ENCODE measurements around the gene C22orf23.

C22orf23 gene

GRCh38 chr22:37932821-37933578 is 20.4 kb downstream of the C22orf23 start:
- CTCF ChIA-PET, result interaction anchor here (0.5 to 3.8 kb wide), 15 partner anchors 15 to 519 kb away, joined by 3 to 25 read pairs (median 7); partner anchors contain the start of gene MICALL1
- Histone ChIP-seq H3K27ac (ENCODE audit: extremely low read depth, low read depth, low read length) (0 out of 2 replicates have a peak overlapping the region, but pooled peaks have one; percentile 45), H3K4me1 (ENCODE audit: control insufficient read depth, insufficient read depth, low read length) (peaks cover 6% of the 10 kb centered on the region), H3K36me3 (ENCODE audit: control insufficient read depth in 2 of 2, insufficient read depth in 1 of 2, low read length in 2 of 2) (peaks cover 14 to 80% of the 10 kb centered on the region in 2 experiments; a peak in 2 of 3 replicates), H3K9me3 (ENCODE audit: control insufficient read depth, insufficient read depth, low read depth, low read length) (no peaks in the 10 kb centered on the region), H3K4me3 (ENCODE audit: low read depth, low read length) (no peak overlapping the region)
- POLR2A ChIA-PET, result interaction anchor here (0.5 to 2.3 kb wide), 8 partner anchors 9 to 758 kb away, joined by 3 to 11 read pairs (median 3); partner anchors contain the start of genes C22orf23, GCAT, MICALL1 and POLR2F
- TF ChIP-seq ZNF350 (tag by site-specific recombination; IDR thresholded peaks at IDR 0.05), result no peak
- no peak for TF ChIP-seq ZNF223 (tag by site-specific recombination; IDR thresholded peaks at IDR 0.05)
- TF ChIP-seq ZBTB44 (tag by site-specific recombination; IDR thresholded peaks at IDR 0.05), result no peak
- peak; percentile 36; the same call in 1 of the 2 replicates for TF ChIP-seq ZNF768 (tag by site-specific recombination; IDR thresholded peaks at IDR 0.05)

GRCh38 chr22:37932401-37932800 is 21.0 kb downstream of the C22orf23 start:
- Histone ChIP-seq H3K4me3 (ENCODE audit: low read depth, low read length) (no peak overlapping the region), H3K9me3 (ENCODE audit: control insufficient read depth, insufficient read depth, low read depth, low read length) (no peaks in the 10 kb centered on the region), H3K27ac (ENCODE audit: extremely low read depth, low read depth, low read length) (no peak overlapping the region), H3K4me1 (ENCODE audit: control insufficient read depth, insufficient read depth, low read length) (peaks cover 6% of the 10 kb centered on the region), H3K36me3 (ENCODE audit: control insufficient read depth in 2 of 2, insufficient read depth in 1 of 2, low read length in 2 of 2) (peaks cover 8 to 78% of the 10 kb centered on the region in 2 experiments; a peak in 2 of 3 replicates)
- TF ChIP-seq EGR2 (tag by site-specific recombination; IDR thresholded peaks at IDR 0.05; ENCODE audit: low read depth) (no peak), KLF1 (tag by site-specific recombination; IDR thresholded peaks at IDR 0.05) (peak; percentile 8; the same call in 1 of the 2 replicates)
- CTCF ChIA-PET, result interaction anchor here (0.6 to 3.8 kb wide), 7 partner anchors 26 to 519 kb away, joined by 3 to 25 read pairs (median 9); partner anchors contain the start of gene MICALL1
- POLR2A ChIA-PET, result interaction anchor here (0.7 to 2.3 kb wide), 6 partner anchors 9 to 115 kb away, joined by 3 to 11 read pairs (median 3); partner anchors contain the start of genes C22orf23, MICALL1 and POLR2F

DNA sequence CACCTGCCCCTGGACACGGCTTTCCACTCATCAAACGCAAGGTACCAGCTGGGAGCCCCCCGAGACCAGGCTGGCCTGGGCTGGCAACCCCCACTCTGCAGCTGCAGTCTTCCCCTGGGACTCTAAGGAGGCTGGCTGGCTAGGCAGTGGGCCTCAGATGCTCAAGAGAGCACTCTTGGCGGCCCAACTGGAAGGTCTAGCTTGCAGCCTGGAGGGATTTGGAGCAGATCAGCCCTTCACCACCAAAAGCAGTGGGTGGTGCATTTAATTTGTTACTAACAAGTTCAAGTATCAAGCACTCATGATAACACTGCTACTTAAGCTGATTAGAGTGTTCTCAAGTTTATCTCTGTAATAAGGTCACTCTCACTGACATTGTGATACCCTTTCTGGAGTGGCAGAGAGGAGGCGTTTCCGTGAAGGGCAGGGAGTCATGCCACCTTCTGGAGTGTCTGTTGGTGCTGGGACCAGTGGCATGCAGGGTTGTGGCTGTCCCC is 21.5 kb downstream of the C22orf23 start:
- Histone ChIP-seq H3K9me3 (ENCODE audit: control insufficient read depth, insufficient read depth, low read depth, low read length) (no peaks in the 10 kb centered on the region), H3K4me3 (ENCODE audit: low read depth, low read length) (no peak overlapping the region), H3K27ac (ENCODE audit: extremely low read depth, low read depth, low read length) (no peak overlapping the region), H3K36me3 (ENCODE audit: control insufficient read depth in 2 of 2, insufficient read depth in 1 of 2, low read length in 2 of 2) (peaks cover 6 to 78% of the 10 kb centered on the region in 2 experiments; a peak in 2 of 3 replicates), H3K4me1 (ENCODE audit: control insufficient read depth, insufficient read depth, low read length) (peaks cover 6% of the 10 kb centered on the region)
- ChIA-PET CTCF (interaction anchor here (0.6 to 3.8 kb wide), 6 partner anchors 13 to 518 kb away, joined by 3 to 17 read pairs (median 6); partner anchors contain the start of gene MICALL1), POLR2A (interaction anchor here (0.7 to 1.2 kb wide), 5 partner anchors 8 to 114 kb away, joined by 3 read pairs; partner anchors contain the start of gene MICALL1)
- no peak for TF ChIP-seq ZNF214 (tag by site-specific recombination; IDR thresholded peaks at IDR 0.05; ENCODE audit: borderline replicate concordance)
- TF ChIP-seq ZNF777 (tag by site-specific recombination; IDR thresholded peaks at IDR 0.05; ENCODE audit: borderline replicate concordance), result no peak
- no peak for TF ChIP-seq FEZF1 (tag by site-specific recombination; IDR thresholded peaks at IDR 0.05)
- TF ChIP-seq ZFP3 (tag by site-specific recombination; IDR thresholded peaks at IDR 0.05; ENCODE audit: low read depth), result no peak
- TF ChIP-seq, protein P1, sequence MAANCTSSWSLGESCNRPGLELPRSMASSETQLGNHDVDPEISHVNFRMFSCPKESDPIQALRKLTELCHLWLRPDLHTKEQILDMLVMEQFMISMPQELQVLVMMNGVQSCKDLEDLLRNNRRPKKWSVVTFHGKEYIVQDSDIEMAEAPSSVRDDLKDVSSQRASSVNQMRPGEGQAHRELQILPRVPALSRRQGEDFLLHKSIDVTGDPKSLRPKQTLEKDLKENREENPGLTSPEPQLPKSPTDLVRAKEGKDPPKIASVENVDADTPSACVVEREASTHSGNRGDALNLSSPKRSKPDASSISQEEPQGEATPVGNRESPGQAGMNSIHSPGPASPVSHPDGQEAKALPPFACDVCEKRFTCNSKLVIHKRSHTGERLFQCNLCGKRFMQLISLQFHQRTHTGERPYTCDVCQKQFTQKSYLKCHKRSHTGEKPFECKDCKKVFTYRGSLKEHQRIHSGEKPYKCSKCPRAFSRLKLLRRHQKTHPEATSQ (tag by site-specific recombination; IDR thresholded peaks at IDR 0.05), result no peak
- TF ChIP-seq, protein P2, sequence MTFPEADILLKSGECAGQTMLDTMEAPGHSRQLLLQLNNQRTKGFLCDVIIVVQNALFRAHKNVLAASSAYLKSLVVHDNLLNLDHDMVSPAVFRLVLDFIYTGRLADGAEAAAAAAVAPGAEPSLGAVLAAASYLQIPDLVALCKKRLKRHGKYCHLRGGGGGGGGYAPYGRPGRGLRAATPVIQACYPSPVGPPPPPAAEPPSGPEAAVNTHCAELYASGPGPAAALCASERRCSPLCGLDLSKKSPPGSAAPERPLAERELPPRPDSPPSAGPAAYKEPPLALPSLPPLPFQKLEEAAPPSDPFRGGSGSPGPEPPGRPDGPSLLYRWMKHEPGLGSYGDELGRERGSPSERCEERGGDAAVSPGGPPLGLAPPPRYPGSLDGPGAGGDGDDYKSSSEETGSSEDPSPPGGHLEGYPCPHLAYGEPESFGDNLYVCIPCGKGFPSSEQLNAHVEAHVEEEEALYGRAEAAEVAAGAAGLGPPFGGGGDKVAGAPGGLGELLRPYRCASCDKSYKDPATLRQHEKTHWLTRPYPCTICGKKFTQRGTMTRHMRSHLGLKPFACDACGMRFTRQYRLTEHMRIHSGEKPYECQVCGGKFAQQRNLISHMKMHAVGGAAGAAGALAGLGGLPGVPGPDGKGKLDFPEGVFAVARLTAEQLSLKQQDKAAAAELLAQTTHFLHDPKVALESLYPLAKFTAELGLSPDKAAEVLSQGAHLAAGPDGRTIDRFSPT (tag by site-specific recombination; IDR thresholded peaks at IDR 0.05), result 0 out of 2 replicates have a peak, but pooled peaks have one; percentile 16
- no peak for TF ChIP-seq ZNF292 (tag by site-specific recombination; IDR thresholded peaks at IDR 0.05; ENCODE audit: borderline replicate concordance, low read depth)
- TF ChIP-seq ZSCAN30 (tag by site-specific recombination; IDR thresholded peaks at IDR 0.05), result no peak
- TF ChIP-seq SP7 (tag by site-specific recombination; IDR thresholded peaks at IDR 0.05), result 0 out of 2 replicates have a peak, but pooled peaks have one; percentile 40
- no peak for TF ChIP-seq ZNF580 (tag by site-specific recombination; IDR thresholded peaks at IDR 0.05)
- no peak for TF ChIP-seq ZNF521 (tag by site-specific recombination; IDR thresholded peaks at IDR 0.05)
- TF ChIP-seq, protein P3, sequence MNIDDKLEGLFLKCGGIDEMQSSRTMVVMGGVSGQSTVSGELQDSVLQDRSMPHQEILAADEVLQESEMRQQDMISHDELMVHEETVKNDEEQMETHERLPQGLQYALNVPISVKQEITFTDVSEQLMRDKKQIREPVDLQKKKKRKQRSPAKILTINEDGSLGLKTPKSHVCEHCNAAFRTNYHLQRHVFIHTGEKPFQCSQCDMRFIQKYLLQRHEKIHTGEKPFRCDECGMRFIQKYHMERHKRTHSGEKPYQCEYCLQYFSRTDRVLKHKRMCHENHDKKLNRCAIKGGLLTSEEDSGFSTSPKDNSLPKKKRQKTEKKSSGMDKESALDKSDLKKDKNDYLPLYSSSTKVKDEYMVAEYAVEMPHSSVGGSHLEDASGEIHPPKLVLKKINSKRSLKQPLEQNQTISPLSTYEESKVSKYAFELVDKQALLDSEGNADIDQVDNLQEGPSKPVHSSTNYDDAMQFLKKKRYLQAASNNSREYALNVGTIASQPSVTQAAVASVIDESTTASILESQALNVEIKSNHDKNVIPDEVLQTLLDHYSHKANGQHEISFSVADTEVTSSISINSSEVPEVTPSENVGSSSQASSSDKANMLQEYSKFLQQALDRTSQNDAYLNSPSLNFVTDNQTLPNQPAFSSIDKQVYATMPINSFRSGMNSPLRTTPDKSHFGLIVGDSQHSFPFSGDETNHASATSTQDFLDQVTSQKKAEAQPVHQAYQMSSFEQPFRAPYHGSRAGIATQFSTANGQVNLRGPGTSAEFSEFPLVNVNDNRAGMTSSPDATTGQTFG (tag by site-specific recombination; IDR thresholded peaks at IDR 0.05; ENCODE audit: borderline replicate concordance), result no peak
- no peak for TF ChIP-seq ZNF791 (tag by site-specific recombination; IDR thresholded peaks at IDR 0.05)
- no peak for TF ChIP-seq OVOL3 (tag by site-specific recombination; IDR thresholded peaks at IDR 0.05)
